Psoas muscle (tissue), 8 donors: ENCODE measurements around the gene CDH18. TPM values are rescaled to one million over a fixed set of nuclear protein-coding genes. Genes with fewer than 3 reads are reported as not detected.

Experiments used
- ATAC-seq, 4 donors: fragments of 200-7000 bp; cut with Tn5 transposase; one replicate each; pipeline ENCODE4 v1.9.1; 2020; ENCODE audit warnings: moderate library complexity in 3 of 4, mild to moderate bottlenecking in 2 of 4
- DNase-seq, 2 donors: peaks; one replicate each; pipeline ENCODE4 v3.0.0-alpha.2; 2020
- H3K27ac ChIP-seq: fragments of 200-600 bp; one replicate; pipeline ENCODE4 v1.8.0; 2022
- H3K27me3 ChIP-seq, 3 donors: fragments of 200-600 bp in 1 of 3; one replicate each; pipeline versions ENCODE4 v1.6.1 to v1.8.0; 2013 to 2022; ENCODE audit warnings: low read length in 2 of 3, mild to moderate bottlenecking in 2 of 3, moderate library complexity in 1 of 3; ENCODE audit not compliant: insufficient read depth in 3 of 3
- H3K36me3 ChIP-seq, 2 donors: fragments of 200-600 bp in 1 of 2; one replicate each; pipeline versions ENCODE4 v1.6.1 to v1.8.0; 2013 to 2022; ENCODE audit warnings: low read depth in 1 of 2, mild to moderate bottlenecking in 1 of 2, moderate library complexity in 1 of 2; ENCODE audit not compliant: insufficient read depth in 1 of 2
- H3K4me1 ChIP-seq: fragments of 200-600 bp; one replicate; pipeline ENCODE4 v1.8.0; 2022
- H3K4me3 ChIP-seq: fragments of 200-600 bp; one replicate; pipeline ENCODE4 v1.8.0; 2022; ENCODE audit warnings: mild to moderate bottlenecking
- H3K9me3 ChIP-seq: fragments of 200-600 bp; one replicate; pipeline ENCODE4 v1.8.0; 2022
- CTCF ChIP-seq: fragments of 200-600 bp; IDR thresholded peaks from one replicate; pipeline ENCODE4 v1.8.0; 2022; ENCODE audit warnings: antibody characterized with exemption
- WGBS, 3 donors: extraction: QIAGEN DNeasy Blood & Tissue Kit; methylation state at CpG; one replicate each; pipeline versions ENCODE4 v1.1.6 to v1.1.7; 2013; 5-methylcytosine and 5-hydroxymethylcytosine counted together
- intact Hi-C, 2 donors: fragments of 100-400 bp; cut with DNase I; formaldehyde crosslinking; loops; one replicate each; pipeline versions ENCODE4 v1.11.0 to v1.14.2; 2022
- polyA plus RNA-seq, 3 donors: library from polyadenylated mRNA; stranded (reverse); fragments of 200-250 nt; gene quantifications; one replicate each; pipeline ENCODE4 v1.2.3, GENCODE V29; 2013
- total RNA-seq, 4 donors: library from RNA; stranded (reverse); fragmentation: NEBNext Ultra II Directional in 2 of 4; extraction: Animal tissue kit (Norgen Biotek cat#: 25700) in 2 of 4; gene quantifications; one replicate each; pipeline versions ENCODE4 v1.2.1 to v1.2.4, GENCODE V29; 2021 to 2023
- donor health status: healthy with polysubstance abuse.
- donor health status: DM: no; HTN: no; CAD: no; lungs with moderate emphysema.
- donor health status: Bipolar disorder and iron deficiency.
- donor health status: healthy.
- donor health status: DM: yes; HTN: yes; CAD: no.
- donor health status: DM: no; HTN: no; CAD: no.
- donor health status: DM: no; HTN: no; CAD: no.
- donor health status: DM: yes; HTN: yes; CAD: no.

The CDH18 gene
- total and polyA plus RNA-seq, 7 donors, result 0.03 TPM; not detected in 5

- ATAC-seq (no peak), DNase-seq (no peak)
- intact Hi-C loops, result no loop called here
- no peaks in the 10 kb centered on the region for H3K9me3 ChIP-seq
- H3K36me3 ChIP-seq, result no peaks in the 10 kb centered on the region
- no peak overlapping the region for H3K27ac ChIP-seq
- no peaks in the 10 kb centered on the region for H3K4me1 ChIP-seq
- no peaks in the 10 kb centered on the region for H3K27me3 ChIP-seq
- no peak for TF ChIP-seq CTCF
- no peak overlapping the region for H3K4me3 ChIP-seq
These were observed 107.5 kb downstream of the CDH18 start for GRCh38 chr5:19880458-19880857.

GRCh38 chr5:19874811-19875210 is 113.2 kb downstream of the CDH18 start:
- no peak for TF ChIP-seq CTCF
- no peak for DNase-seq
- no peak overlapping the region for H3K27ac ChIP-seq
- peaks cover 13% of the 10 kb centered on the region for H3K9me3 ChIP-seq
- H3K4me3 ChIP-seq, result no peak overlapping the region
- WGBS, 3 donors, result 94 to 100% (median 97%) methylated on average over 1 of the region's 1 CpG
- no peaks in the 10 kb centered on the region for H3K27me3 ChIP-seq
- ATAC-seq, result no peak
- H3K36me3 ChIP-seq, result no peaks in the 10 kb centered on the region
- no peaks in the 10 kb centered on the region for H3K4me1 ChIP-seq
- intact Hi-C loops, result no loop called here

- Histone ChIP-seq H3K27ac (no peak overlapping the region), H3K4me1 (no peaks in the 10 kb centered on the region), H3K4me3 (no peak overlapping the region), H3K27me3 (no peaks in the 10 kb centered on the region), H3K9me3 (no peaks in the 10 kb centered on the region), H3K36me3 (no peaks in the 10 kb centered on the region)
- no peak for DNase-seq
- no peak for ATAC-seq
- no peak for TF ChIP-seq CTCF
- intact Hi-C loops, result no loop called here
- 58 to 70% (median 59%) methylated on average over 2 of the region's 2 CpGs for WGBS, 3 donors
These were observed 121.9 kb downstream of the CDH18 start for GRCh38 chr5:19866090-19866450.

- 68 to 79% (median 74%) methylated on average over 6 of the region's 6 CpGs for WGBS, 3 donors
- Histone ChIP-seq H3K4me3 (no peak overlapping the region), H3K9me3 (no peaks in the 10 kb centered on the region), H3K36me3 (no peaks in the 10 kb centered on the region), H3K27me3 (no peaks in the 10 kb centered on the region), H3K4me1 (no peaks in the 10 kb centered on the region), H3K27ac (no peak overlapping the region)
- TF ChIP-seq CTCF, result no peak
- intact Hi-C loops, result no loop called here
- DNase-seq (no peak), ATAC-seq (no peak)
These were observed 122.5 kb downstream of the CDH18 start for GRCh38 chr5:19865336-19866089.

GRCh38 chr5:19862711-19863110 is 125.3 kb downstream of the CDH18 start:
- Histone ChIP-seq H3K36me3 (no peaks in the 10 kb centered on the region), H3K27me3 (no peaks in the 10 kb centered on the region), H3K4me1 (no peaks in the 10 kb centered on the region), H3K4me3 (no peak overlapping the region), H3K9me3 (no peaks in the 10 kb centered on the region), H3K27ac (no peak overlapping the region)
- intact Hi-C loops, result no loop called here
- 66 to 71% (median 68%) methylated on average over 3 of the region's 3 CpGs for WGBS, 3 donors
- no peak for DNase-seq
- no peak for TF ChIP-seq CTCF
- ATAC-seq, result no peak
